ENCODE results near the gene TENT5C.

TENT5C gene

DNA sequence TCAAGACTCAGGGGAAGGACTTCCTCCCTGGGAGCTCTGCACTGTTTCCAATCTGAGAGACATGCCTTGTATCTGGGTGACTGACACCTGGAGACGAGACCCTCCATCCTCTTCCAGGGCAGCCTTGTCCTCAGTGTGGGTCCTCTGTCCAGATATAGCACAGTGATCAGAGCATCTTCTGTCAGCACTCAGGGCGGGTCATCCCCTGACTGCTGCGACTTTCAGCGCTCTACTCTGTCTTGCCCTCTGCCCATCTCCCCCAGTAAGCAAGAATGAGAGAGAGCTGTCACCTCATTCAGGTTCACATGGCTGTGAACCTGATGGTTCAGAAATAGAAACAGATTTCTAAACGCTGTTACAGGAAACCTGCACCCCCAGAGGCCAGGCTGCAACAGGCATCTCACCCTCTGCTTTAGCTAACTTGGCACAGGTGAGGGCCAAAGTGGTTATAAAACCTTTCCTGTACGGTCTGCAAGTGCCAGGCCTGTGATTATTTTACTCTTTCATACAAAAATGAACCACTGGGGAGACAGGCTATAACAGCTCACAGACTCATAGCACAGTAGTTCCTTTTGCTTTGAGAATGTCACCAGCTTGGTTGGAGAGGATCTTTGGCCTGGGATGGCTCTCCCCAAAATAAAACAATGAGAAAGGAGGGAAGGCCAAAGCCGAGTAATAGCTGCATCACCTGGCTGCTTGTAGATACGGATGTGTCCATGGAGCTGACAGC, 11.4 kb upstream of the TENT5C start:
- no peak for DNase-seq

- DNase-seq: no peak
Observed at GRCh38 chr1:117596023-117596720, 9.7 kb upstream of the TENT5C start.

- DNase-seq: no peak
Observed at GRCh38 chr1:117598489-117598888, 7.4 kb upstream of the TENT5C start.

DNA sequence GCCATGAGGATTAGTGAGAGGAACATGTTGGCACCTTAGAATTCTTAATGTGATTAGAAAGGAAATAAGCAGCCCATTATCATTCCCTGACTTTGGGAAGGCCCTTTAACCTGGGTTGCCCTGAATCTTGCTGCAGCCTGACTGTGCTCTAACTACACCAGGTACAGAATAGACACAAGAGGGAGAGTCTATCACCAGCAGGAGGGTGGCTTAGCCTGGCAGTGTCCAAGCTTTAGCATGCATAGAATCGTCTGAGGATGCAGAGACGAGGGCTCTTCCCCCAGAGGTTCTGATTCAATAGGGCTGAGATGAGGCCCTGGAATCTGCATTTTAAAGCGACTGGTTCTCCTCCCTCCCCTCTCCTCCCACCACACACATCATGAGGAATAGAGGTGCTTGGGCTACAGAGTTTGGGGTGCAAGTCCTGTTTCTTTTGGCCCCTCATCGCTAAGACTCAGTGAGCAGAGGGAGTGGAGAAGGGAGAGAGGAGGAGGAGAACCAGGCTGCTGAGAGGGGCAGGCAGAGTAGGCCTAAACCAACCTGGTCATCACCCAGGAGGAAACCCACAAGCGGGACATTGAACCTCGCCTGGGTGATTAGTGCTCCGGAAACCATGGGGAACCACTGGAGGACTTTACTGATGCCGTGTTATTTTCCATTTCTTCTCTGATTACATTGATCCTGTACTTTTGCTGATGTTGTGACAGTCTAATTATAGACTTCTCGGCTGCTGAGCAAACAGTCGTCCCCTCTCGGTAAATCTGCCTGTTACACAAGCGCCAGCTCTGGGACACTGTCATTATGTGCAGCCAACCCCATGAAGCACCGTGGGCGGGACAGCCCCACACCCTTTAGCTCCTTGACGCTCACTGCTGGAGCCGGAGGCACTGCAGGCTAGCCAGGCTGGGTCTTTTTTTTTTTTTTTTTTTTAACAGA, 6.3 kb upstream of the TENT5C start:
- DNase-seq: no peak

DNA sequence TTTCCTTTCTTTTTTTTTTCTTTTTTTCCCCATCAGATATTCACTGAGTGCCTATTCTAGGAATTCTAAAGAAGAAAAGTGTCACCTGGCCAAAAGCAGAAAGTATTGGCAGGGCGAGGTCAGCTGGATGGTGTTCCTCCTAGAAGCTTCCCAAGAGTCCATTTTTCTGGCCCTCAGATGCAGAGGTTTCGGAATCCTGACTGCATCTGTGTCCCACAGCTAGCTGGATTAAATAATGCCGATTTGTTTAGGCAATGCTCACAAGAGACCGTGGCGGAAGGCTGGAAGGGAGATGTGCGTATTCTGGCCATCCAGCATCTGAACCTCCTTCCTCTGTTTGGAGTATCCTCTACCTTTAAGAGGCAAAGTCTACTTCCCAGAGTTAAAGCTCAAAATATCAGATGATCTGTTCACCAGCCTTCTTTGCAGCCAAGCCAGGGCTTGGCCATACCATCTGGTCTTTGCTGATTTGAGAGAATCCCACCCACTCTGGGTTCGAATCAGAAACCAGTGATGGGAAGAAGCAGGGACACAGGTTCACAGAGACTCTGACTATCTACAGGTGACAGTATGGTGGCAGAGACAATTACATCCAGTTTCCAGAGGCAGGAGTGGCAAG, 5.4 kb upstream of the TENT5C start:
- DNase-seq: no peak

GRCh38 chr1:117600966-117601365, 4.9 kb upstream of the TENT5C start:
- DNase-seq: no peak

DNA sequence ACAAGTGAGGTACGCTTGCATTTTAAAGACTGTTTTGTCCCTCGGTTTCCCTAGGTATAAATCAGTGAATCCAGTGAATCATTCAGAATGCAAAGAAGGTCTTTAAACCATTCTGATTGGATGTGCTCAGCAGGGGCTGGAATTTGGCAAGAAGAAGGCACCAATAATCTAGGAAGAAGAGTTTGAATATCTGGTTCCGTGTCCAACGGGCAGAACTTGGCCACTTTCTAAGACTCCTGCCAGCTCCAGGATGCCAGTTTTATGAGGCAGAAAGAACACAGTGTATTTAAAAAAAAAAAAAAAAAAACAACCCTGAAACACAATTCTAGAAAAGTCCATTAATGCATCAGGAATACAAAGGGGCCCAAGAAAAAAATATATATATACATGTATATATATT, 3.0 kb upstream of the TENT5C start:
- no peak for DNase-seq

DNA sequence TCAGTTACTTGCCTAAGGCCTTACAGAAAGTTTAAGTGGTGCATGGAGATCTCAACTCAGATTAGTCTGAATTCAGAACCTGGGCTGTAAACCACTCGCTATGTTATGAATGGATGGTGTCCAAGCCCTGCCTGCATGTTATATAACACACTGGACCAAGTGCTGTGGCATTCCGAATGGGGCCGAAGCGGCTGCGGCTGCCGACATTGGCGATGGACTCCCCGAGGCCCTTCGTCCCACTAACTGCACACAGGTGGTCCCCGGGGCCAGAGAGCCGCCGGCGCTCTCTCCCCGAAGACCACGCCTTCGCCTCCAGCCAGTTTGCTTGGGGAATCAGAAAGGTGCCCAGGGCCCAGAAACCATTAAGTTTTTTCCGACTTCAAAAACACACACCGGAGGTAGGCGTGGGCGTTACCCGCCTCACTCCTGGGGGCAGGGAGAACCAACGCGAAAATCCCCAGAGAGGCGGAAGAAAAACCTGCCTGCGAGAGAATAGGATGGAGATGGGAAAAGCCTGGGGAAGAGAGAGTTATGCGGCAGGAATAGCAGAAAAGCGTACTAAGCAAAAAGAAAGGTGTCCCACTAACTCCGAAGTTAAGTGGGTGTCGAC, 579 bp upstream of the TENT5C start:
- DNase-seq: no peak

DNA sequence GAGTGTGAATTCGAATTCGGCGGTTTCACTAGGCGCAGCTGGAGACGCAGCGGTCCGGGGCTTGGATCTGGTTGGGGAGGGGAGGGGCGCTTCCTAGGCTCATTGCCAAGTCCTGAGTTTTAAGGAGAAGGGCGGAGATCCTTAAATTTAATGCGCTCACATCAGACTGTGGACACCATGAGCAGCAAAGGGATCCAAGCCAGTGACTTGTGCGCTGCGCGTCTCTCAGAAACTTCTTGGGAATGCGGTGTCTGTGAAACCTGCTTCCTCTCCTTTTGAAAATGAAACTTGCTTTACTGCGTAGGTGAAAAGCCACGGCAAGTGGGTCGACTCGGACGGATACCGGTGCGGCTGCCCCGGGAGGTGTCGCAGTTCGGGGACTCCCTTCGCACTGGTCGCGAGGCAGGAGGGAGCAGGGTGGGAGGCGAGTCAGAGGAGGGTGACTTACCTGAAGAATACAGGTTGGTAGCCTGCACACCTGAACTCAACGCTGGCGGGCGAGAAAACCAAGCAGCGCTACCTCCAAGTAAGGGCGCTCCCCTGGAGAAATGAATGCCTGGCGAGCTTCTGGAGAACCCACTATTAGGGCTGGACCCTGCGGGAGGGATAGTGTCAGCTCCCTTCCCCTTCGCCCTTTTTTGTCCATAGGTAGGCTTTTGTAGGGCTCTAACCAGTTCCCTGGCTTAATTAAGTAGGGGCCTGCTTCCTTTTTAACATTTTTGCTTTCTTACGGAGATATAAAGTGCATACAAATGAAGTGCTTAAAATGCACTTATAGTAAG, 992 bp downstream of the TENT5C start:
- DNase-seq: no peak

DNA sequence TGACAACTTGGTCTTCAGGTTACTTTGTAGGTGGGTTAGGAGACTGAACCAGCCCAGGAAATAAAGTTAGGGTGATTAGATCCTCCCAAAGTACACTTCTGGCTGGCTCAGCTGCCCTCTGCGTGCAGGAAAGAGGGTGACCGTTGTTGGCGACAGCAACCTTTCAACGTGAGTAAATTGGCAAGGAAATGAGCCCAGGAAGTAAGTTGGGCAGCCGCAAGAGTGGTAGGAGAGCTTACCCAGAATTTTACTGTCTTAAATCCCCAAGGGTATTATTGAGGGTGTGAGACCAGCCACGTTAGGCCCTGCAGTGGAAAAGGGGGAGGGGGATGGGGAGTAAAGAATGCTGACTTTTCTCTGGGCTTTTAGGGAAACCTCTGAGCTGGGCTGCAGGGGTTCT, 1.6 kb downstream of the TENT5C start:
- DNase-seq: no peak

DNA sequence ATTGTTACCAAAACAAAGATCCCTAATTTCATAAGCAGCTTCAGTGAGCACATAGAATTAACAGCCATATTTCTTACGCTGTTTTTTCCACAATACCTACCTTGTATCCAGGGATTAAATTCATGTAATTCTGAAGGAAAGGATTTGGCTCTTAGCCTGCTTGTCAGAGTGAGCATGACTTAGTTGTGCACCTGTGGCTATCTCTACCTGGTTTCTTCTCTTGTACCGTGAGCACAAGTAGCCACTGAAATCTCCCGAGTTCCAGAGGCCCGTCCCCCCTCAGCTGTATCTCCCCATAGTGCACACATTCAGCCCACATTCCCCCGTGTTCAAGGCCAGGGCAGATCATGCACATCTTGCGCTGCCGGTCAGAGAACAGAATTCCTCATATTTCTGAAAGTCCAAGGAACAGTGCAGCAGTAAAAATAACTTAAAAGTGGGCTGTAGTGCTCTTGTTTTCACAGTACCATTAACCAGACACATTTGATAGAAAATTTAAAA, 2.3 kb downstream of the TENT5C start:
- DNase-seq: no peak

DNA sequence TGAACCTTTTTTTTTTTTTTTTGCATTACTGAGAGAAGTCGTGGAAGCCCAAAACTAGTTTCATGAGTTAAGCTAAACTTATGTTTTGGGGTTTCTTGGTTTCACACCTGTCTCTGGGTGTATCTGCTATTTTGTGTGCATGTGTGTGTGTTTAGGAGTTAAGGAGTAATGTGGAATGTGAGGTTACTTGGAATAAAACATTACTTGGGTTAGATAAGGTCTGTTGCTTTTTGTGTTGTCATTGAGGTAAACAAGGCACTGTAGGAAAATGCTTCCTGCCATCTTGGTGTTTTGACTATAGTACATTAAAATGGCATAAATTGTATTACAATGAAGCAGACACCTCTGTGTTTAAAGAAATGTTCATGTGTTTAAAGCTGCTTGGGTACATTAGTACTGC, 2.9 kb downstream of the TENT5C start:
- no peak for DNase-seq

DNA sequence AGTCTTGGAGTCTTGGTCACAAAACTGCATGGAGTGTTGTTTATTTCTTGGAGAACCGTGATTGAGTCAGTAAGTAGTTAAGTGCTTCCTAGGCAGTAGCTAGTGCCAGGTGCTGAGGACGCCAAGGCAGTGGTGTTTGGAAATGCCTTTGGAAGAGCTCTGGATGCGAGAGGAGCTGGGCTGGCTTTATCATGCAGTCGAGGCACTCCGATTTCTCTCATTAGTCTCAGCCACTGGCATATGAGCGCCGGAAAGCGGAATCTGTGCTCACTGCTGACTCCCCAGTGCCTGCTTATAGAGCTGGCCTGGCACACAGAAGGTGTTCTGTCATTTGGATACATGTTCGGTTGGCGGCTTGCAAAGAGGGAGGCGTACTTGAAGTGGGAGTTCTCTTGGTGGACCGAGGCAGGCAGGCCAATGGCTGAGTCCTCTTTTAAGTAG, 3.6 kb downstream of the TENT5C start:
- DNase-seq: no peak

DNA sequence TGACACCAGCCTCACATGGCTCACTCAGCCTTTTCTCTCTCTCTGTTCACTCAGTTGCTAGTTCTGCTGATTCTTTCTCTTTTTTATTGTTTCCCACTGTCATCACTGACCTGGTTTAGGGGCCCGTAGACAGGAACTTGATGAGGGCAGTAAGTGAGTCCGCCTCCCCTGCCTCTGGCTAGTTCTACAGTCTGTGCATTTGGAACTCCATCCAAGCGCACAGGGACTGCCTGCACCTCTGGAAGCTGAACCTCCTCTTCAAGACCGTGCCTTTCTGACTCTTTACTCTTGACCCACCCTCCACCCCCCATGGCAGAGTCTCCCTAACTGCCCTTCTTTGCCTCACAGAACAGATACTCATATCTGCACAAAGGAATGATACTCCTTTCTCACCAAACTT, 4.2 kb downstream of the TENT5C start:
- DNase-seq: no peak

GRCh38 chr1:117611121-117611601, 5.3 kb downstream of the TENT5C start:
- no peak for DNase-seq

DNA sequence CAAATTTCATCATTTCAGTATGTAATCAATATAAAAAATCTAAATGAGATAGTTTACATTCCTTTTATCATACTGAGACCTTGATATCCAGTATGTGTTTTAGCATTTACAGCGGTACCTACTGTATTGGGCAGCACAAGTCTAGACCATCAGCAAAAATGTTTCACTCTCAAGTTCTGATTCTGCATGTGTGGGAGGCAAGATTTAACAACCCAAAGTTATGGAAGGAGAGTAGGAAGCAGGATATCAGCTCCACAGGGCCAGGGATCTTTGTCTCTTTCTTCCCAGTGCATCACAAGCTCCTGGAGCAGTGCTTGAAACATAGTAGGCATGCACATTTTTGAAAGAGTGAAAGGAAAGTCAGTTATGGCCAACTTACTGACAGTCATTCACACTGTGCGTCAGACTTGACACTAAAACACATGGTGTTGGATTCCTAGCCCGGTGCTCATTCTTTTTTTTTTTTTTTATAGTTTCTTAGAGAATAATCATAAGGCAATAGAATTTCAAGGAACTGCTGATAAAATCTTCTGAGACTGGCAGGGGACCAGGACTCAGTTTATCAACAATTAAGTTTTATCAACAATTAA, 6.1 kb downstream of the TENT5C start:
- no peak for DNase-seq

DNA sequence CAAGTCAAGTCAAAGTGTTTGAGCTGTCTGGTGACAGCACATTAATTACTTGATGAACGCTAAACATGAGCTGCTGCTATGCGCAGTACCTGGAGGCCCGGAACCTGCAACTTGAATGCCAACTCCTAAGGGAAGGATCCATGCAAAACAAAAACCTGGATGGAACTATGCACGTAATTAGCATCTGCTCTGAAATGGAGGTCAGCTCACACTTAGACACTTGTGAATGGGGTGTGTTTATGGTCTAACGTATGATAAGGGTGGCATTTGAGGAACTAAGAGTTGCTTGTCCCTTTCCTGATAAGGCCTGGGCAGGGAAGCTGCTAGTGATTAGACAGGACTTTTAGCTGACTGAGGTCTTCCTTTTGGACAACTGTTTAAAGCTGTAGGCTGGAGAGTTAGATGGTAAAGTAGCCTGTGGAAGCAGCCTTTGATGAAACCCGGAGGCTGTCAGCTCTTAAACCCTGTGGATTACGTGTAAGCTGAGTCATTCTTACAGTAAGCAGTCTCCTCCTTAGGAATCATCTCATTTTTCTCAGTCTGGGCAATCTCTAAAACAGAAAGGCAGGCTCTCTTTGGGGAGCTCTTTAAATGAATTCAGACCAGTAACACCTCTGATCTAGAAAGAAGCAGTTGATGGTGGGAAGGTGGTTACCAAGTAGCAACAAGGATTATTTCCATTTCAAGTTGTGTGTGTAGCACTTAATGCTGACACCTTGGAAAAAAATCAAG, 6.8 kb downstream of the TENT5C start:
- no peak for DNase-seq

GRCh38 chr1:117613249-117613968, 7.6 kb downstream of the TENT5C start:
- DNase-seq: no peak

DNA sequence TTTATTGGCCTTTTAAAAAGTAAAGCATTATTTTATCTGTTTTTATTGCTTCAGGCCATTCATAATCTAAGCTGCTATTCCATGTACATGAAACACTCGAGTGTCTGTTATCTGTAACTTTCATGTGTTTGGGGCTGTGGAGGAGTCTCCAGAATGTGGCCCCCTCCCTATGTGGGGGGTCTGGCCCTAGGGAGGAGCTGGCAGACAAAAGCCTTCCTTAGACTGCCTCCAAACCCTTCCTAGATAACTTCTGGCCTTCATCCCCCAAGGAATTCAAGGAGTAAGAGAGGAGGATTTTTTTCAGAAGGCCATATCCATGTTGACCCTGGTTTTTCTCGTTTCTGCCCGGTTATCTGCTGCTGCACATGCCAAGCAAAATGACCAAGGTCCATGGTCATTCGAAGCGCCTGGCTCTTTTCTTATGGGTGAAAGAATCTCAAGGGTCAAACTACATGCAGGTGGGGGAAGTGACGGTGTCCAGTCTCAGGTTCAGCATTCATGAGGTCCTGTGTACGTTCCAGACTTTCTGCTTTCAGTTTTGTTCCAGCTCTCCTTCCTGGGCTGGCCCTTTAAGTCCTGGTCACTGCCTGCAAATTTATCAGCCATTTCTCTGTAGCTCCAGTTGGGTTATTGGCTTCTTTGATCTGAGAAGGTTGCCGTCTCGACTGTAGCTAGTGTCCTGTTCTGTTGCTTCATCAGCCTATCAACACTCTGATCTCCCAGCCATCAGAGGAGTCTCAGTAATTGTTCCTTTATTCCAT, 8.3 kb downstream of the TENT5C start:
- DNase-seq: no peak

All from left hindlimb (tissue), 1 donor.